ENCODE results near the gene NSUN7.

GRCh38 chr4:40704073-40704472, 45.7 kb upstream of the NSUN7 start:
- TF ChIP-seq, protein P1, sequence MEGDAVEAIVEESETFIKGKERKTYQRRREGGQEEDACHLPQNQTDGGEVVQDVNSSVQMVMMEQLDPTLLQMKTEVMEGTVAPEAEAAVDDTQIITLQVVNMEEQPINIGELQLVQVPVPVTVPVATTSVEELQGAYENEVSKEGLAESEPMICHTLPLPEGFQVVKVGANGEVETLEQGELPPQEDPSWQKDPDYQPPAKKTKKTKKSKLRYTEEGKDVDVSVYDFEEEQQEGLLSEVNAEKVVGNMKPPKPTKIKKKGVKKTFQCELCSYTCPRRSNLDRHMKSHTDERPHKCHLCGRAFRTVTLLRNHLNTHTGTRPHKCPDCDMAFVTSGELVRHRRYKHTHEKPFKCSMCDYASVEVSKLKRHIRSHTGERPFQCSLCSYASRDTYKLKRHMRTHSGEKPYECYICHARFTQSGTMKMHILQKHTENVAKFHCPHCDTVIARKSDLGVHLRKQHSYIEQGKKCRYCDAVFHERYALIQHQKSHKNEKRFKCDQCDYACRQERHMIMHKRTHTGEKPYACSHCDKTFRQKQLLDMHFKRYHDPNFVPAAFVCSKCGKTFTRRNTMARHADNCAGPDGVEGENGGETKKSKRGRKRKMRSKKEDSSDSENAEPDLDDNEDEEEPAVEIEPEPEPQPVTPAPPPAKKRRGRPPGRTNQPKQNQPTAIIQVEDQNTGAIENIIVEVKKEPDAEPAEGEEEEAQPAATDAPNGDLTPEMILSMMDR (IDR thresholded peaks at IDR 0.05; ENCODE audit: low read length) = no peak
- no peak for TF ChIP-seq EZH2 (IDR thresholded peaks at IDR 0.05; ENCODE audit: borderline replicate concordance, low read length)
